NCI-H510A treated with DMSO at 0.1 percent for 48 hours (cell line): ENCODE data around the gene TFIP11.

ENCODE experiments used
- DNase-seq: peaks from one replicate; lab custom pipeline; 2025; lab: John Stamatoyannopoulos, UW

Gene TFIP11

DNA sequence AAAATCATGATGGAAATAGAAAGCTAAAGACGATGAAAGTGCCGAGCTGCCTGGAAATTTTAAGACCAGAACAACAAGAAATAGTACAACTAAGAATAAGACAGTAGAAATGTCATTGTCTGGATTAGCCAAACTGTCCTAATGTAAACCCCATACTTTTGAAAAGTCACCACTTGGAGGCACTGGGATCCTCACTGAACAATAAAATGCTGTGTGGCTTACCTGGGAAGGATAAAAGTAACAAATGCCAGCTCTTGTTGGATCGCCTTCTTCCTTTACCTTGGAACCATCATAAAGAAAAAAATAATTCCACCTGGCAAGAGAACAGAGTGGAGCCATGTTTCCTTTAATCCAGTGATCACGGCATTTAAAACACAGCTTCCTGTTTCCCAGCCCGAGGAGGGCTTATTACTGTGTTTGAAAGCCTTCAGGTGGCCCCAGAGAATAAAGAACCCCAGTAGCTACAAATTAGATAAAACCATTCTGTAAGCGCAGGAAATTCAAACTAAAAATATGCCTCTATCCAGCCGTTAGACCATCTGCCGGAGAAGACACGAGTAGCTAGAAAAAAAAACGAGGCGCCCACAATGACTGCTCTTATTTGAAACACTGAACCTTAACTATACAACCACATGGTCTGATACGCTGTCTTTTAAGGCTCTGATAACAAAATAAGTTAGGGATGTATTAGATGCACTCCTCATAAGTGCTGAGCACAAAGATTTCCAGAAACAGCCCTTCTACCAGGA lies 33.1 kb downstream of the TFIP11 start:
- DNase-seq, result no peak

DNA sequence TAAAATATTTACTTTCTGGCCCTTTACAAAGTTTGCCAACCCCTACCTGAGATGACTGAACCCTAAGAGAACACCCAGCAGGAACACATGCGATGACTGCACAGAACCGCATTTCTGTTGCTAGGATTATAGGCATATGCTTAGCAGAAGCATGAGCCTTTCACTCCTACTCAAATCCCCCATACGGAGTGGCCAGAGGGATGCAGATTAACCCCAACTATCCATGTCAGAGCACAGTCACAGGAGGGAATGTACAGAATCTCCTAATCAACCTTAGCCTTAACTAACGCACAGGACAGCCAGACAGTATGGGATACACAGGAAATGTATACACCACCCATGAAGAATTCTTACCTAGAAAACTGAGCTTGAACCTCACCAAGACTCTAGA lies 34.9 kb downstream of the TFIP11 start:
- no peak for DNase-seq

DNA sequence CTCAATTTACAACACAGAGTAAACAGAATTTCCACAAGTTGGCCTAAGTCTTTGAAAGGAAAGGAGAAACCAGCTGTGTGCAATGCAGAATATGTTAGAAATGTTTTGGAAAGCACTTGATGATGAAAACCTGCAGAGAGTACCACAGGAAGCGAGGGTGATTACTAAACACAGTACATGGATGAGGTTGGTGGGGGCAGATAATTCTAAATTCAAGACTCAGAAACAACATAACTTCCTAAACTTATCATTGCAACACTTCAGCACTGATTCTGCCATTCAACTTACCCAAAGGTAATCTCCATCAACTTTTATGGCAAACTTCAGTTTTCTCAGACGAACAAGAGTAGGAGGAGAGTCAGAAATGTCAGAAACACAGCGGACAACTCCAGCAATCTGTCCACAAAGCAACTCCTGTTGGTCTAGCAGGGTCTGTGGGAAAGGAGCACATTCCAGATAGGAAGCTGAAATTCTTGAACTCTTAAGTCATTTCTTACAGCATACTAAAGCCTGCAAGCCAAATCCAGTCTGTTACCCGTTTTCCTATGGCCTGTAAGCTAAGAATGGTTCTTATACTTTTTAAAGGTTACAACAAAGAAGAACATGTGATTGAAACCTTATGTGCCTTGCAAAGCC lies 35.5 kb downstream of the TFIP11 start:
- DNase-seq, result no peak

DNA sequence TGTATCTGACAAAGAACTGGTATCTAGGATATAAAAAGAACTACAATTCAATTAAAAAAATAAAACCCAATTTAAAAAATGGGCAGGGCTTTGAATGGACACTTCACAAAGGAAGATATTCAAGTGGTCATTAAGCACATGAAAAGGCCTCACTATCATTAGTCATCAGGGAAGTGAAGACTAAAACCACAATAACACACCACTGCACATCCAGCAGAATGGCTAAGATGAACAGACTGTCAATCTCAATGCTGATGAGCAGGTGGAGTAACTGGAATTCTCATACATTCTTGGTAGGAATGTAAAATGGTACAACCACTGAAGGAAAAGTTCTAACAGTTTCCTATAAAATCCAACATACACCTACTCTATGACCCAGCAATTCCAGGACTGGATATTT lies 37.6 kb downstream of the TFIP11 start:
- DNase-seq, result no peak

DNA sequence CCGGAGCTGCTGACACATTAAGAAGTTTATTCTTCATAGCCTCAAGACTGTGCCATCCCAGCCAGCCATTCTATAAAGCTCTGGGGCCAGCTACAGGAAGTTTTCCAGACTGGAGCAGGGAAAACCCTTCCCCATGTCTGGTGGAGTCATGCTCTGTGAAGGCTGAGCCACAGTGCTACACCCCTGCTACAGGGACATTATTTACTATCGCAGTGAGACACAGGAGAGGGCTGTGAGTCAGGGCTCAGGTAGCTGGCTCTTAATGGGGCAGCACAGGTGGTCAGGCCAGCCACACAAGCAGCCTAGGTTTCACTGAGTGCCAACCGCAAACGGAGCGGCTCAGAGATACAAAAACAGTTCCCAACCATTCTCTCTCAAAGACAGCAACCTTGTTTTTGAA lies 40.8 kb downstream of the TFIP11 start:
- DNase-seq, result no peak

DNA sequence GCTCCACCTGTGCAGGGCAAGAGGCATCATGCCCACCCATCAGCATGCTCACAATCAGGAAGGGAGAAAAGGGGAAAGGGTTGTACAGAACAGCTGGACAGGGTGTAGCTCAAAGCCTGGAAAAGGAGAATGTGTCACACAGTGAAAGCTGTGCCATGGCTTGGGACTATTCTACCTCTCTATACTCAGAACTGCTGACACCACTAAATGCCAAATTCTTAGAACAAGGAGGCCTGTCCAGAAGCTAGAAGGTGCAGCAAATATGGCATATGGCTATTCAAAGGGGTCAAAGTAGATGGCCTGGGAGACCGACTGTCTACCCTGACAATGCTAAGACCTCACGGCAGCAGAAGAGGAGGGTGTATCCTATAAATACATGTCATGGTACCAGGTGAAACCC lies 41.5 kb downstream of the TFIP11 start:
- no peak for DNase-seq

DNA sequence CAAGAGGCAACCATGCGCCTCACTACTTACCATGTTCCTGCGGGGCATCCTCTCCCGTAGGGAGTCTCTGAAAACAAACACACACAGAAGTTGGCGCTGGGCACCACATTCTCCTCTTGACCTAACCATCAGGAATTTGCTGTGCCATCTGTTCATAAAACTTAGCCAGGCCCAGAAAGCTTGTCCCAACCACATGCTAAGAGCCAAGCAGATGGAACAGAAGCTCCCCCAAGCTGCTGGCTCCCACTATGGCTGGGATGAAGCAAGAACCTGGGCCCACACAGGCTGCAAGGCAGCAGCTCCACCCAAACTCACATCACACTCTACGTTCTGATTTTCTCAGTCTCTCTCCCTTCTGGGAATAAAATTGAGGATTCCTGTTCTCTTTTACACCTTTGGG lies 46.1 kb downstream of the TFIP11 start:
- DNase-seq, result no peak

DNA sequence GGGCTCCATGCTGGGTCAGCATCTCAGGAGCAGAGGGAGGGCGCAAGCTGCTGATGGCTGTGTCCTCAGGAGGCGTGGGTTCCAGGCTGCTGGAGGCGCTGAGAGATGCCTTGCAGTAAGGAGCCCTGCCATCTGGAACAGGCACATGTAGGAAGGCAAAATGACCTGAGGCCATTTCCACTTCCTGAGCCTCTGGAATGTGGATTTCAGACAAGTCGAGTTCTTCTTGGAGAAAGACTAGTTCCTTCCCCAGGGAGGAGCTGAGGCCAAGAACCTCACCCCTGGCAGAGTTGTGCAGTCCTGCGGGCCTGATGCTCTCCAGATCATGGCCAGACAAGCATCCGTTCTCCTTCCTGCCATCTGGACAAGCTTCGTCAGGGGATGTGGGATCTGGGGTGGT lies 48.0 kb downstream of the TFIP11 start:
- no peak for DNase-seq

DNA sequence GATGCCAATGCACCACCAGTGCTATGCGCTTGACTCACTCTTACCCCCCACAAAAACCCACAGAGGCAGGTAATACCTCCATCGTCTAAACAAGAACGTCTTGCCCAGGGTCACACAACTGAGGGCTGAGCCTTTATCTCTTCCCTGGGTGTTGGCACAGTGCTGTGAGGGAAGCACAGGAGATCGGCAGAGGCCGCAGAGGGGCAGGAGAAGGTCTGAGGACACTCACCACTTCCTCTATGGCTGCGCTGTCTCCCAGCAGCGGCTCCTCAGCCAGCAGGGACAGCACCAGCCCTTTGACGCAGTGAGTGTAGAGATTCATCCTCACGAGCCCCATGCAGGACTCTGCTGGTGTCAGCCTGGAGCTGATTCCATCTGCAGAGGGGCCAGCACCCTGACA lies 48.6 kb downstream of the TFIP11 start:
- DNase-seq, result no peak

DNA sequence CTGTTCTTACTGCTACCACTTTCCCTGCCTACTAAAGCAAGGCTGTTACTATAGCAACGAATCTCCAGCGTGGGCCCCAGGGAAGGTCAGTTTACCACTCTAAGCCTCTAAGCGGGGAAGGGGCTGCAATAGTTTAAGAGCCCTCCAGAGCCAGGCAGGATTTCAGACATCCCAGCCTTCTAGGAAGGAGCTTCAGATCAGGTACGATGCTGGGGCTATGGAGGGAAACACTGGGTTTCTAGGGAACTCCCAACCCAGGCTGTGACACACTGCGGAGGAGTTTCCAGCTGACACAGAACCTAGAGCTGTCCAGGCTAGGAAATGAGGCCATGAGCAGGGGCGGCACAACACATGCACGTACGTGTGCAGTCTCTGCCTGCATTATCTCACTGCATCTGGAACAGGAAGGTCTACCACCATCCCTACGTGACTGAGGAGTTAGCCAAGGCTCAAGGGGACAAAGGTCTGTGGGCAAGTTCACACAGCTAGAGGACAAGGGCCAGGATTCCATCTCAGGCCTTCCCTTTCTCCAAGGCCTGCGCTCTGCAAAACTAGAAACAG lies 49.1 kb downstream of the TFIP11 start:
- no peak for DNase-seq

DNA sequence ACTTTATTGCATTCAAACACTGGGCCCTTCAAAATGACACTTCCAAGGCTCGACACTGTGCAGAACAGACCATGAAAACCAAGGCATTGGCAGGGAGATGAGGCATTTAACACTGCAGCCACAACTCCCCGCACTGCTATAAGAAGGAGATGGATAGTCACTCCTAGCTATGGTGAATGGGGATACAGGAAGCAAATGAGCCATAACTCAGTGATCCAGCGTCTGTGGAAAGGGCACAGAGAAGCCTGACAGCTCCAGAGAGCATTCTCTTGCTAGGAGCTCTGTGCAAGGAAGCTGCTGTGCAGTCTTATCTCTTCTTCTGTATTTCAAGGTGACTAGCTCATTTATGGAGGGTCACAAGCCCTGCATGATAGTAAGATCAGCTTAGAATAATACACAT lies 49.6 kb downstream of the TFIP11 start:
- DNase-seq, result no peak

DNA sequence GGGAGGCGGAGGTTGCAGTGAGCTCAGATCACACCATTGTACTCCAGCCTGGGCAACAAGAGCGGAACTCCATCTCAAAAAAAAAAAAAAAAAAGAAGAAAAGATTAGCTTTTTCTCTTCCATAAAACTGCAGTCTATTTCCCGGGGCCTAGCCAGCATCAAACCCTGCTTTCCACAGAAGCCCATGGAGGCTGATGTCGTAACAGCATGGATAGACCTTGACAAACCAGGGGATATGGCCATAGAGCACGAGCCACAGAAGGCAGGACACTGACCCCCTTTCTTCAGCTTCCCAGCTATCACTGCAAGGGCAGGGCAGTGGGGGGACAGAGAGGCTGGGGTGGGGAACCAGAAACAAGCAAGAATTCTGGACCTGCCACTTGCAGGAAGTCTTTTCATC lies 50.2 kb downstream of the TFIP11 start:
- no peak for DNase-seq

DNA sequence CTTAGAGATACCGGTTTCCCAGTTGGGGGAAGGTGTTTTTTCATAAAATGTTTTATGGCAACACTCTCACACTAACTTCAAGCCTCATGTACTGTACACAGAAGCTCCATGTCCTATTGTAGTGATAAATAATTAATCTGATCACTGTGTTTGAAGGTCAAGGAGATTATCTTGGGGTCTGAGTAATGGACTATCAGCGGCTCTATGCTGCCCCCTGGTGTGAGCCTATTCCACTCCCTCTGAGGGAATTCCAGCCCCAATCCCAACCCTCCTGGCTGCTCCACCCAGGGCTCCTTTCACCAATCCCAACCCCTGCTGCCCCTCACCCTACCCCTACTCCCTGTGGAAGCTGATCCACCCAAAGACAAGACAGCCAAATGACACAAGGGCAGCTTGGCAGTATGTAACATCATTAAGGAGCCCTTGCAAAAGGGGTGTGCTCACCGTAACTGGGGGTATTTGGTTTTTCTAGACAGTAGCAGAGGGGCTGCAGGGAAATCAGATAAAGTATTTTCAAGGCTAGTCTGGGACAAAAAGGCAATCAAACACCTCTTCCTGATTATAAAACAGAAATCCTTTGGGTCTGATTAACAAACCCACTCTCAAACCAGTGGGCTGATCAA lies 51.0 kb downstream of the TFIP11 start:
- peak; percentile 62 for DNase-seq

DNA sequence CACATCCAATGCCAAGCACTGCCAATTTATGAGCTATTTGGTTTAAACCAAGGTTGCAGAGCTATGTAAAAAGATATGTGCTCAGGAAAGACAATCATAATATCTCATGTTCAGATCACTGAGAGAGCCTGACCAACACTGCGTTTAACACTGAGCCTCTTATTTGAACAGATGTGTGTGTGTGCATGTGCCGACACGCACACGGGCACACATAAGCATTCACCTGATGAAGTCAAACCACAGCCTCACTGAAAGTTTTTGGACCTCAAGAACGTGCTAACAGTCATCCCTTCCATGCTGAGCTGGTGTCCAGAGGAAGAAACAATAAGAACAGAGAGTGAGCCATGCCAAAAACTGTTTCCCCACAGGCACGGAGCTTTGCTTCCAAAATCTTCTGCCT lies 52.1 kb downstream of the TFIP11 start:
- no peak for DNase-seq

DNA sequence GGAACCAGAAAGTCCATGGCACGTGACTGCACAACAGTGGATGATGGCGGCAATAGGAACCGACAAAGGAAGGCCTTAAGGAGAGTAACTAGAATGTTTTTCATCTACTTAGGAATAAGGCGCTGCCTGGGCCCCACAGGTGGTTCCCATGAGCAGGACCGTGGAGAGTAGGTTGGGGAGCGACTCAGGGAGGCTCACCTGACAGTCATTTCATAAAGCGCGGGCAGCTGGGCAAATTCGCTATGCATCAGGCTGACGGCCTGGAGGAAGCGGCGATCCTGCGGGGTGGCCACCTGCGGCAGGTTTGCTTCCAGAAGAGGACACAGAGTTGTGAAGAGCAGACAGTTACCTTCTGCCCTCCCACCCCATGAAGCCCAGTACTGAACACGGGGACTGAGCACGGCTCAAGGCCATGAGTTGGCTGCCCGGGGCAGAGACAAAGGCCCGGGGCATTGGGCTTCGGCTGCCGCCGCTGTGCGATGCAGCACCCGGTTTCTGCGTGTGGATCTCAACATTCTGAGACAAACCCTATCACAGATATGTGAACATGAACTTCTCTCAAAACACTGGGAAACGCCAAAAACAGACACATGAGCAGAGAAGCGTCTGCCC lies 54.5 kb downstream of the TFIP11 start:
- no peak for DNase-seq

DNA sequence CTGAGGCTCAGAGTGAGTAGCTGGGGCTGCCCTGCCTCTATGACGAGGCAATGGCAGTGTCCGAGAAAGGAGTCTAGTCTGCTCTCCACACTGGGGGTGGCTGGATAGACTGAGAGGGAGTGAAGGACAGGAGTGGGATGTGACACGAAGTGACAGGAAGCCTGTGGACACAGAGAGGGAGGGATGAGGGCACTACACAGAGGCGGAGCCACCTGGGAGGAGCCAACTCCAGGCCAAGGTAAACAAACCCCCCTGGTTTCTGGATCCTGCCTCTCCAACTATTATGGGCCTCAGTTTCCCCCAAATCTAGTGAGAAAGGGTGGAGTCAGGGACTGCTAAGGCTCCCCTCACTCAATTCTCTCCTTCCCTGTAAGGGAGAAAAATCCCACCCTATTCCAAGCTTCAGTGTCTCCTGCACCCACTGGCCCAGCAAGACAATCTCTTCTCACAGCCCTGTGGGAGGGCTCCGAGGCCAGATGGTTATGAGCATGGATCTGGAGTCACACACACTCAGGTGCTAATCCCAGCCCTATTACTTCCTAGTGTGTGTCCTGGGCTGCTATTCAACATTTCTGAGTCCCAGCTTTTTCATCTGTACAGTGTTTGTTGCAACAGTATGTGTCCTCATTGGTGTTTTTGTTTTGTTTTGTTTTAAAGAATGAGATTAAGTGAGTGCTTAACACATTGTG lies 58.3 kb downstream of the TFIP11 start:
- DNase-seq, result no peak

DNA sequence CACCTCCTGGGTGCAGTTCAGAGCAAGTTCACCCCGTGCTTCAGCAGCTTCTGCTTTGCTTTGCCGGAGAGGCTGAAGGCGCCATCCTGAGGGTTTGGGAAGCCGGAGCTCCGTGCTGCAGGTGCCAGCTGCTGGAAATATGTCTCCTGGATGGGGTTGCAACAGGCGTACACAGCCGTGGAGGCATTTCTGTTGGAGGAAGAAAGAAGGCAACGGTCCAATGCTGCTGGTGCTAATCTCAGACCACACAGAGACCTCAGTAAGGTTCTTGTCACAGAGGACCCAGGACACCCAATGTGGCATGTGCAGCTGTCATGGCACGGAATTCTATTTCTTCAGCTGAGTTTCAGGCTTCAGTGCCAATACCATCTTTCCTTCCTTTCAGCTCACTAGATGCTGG lies 59.1 kb downstream of the TFIP11 start:
- no peak for DNase-seq

DNA sequence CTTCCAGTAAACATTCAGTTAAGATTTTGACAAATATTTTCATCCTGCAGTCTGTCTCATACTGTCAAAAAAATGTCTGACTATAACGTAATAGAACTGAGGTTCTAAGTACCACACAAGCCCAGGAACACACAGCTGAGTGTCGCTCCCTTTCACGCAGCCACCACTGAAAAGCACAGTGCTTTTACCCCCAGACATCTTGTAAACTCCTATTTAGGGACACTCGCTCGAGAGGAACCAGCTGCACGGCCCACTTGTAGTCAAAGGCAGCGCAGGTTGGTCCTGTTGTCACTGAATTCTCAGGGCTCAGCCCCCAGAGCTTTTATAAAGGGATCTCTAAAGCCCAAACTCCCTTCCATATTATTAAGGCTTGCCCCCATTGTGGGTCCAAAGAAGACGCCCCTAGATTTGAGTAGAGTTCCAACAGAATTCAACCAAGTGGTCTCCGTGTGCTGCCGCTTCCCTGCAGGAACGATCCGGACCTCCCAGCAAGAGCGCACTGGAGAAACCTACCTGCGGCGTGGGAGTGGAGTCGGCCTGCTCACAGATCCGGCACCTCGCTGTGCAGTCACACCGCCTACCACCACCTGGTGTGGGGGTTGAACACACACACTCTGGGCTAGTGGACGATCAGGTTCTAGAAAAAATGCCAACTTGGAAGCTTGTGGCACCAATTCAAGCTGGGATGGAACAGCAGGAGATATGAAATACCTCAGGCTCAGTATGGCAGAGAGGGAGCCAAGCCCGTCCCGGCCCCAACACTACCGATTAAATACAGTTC lies 59.8 kb downstream of the TFIP11 start:
- DNase-seq, result no peak

DNA sequence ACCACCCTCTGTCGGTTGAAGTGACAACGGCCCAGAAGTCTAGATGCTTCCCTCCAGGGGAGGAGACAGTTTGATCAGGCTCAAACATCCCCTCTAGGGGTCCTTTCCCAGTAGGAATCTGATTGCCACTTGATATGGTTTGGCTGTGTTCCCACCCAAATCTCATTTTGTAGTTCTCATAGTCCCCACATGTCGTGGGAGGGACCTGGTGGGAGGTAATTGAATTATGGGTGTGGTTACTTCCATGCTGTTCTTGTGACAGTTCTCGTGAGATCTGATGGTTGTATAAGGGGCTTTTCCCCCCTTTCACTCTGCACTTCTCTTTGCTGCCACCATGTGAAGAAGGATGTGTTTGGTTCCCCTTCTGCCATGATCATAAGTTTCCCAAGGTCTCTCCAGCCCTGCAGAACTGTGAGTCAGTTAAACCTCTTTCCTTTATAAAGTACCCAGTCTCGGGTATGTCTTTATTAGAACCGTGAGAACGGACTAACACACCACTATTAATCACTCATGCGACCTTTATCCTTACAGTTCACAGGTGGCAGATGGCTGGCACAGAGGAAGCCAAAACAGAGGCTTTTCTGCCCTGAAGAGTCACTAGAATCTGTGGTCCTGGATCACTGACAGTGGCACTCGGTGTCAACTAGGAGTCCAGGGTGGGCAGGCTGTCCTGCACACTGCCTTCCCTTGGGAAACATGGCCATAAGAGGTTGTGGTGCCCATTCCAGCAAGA lies 61.7 kb downstream of the TFIP11 start:
- DNase-seq, result no peak

DNA sequence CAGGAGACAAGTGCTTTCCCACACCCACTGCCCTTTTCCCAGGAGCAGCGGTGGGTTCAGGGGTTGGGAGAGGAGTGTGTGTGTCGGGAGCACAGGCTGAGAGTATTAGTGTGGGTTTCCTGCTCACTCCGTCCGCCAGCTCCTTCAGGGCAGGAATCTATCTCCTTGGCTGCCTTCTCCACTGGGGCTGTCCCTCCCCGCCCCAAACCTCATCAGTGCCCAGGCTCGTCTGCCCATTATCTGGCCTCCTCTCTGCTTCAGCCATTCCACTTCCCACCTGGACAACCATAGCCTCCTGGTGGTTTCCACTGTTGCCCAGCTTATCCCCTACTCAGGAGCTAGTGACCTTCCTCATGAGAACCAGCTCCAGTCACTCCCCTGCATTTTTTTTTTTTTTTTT lies 63.3 kb downstream of the TFIP11 start:
- no peak for DNase-seq

DNA sequence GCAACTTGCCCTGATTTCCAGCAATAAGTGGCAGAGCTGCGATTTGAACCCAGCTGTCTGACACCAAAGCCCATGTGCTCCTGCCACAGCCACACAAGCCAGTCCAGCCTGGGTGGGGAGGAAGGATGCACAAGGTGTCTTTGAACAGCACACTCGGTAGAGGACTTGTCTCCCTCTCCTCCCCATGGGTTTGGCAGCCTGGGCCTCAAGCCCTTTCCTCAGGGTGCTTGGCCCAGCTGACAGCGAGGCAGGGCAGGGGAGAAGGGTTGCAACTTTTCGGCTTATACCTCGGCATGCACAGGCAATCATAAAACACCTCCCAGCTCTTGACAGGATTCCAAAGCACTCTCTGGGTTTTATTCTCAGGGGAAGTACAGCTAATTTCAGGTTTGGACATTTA lies 63.9 kb downstream of the TFIP11 start:
- DNase-seq, result no peak
